SK-N-SH treated with all-trans-retinoic acid at 6 μM for 48 hours (cell line): Measurements from ENCODE around the gene SLC12A9.

Experiments used
- ARNTL ChIP-seq: fragments of 450-650 bp; formaldehyde crosslinking; IDR thresholded peaks from 2 replicates; pipeline ENCODE4 v1.5.0; 2020; ENCODE audit warnings: low read depth, mild to moderate bottlenecking, moderate library complexity, borderline replicate concordance
- BACH2 ChIP-seq: fragments of 250-450 bp; sonication (Bioruptor Pico); IDR thresholded peaks from 2 replicates; pipeline ENCODE4 v1.9.0; 2021; ENCODE audit warnings: mild to moderate bottlenecking, borderline replicate concordance
- ZFP3 ChIP-seq: fragments of 250-450 bp; sonication (Bioruptor Pico); IDR thresholded peaks from 2 replicates; pipeline ENCODE4 v1.5.0; 2020; ENCODE audit warnings: mild to moderate bottlenecking, moderate library complexity
- ZFP30 ChIP-seq: fragments of 450-650 bp; formaldehyde crosslinking; IDR thresholded peaks from 2 replicates; pipeline ENCODE4 v1.5.0; 2022; ENCODE audit warnings: mild to moderate bottlenecking, moderate library complexity
- ZNF70 ChIP-seq: fragments of 450-650 bp; formaldehyde crosslinking; IDR thresholded peaks from 2 replicates; pipeline ENCODE4 v1.5.0; 2020; ENCODE audit warnings: mild to moderate bottlenecking, moderate library complexity
- ZNF8 ChIP-seq: fragments of 450-650 bp; formaldehyde crosslinking; IDR thresholded peaks from 2 replicates; pipeline ENCODE4 v1.5.0; 2020; ENCODE audit warnings: mild to moderate bottlenecking, moderate library complexity
- TF ChIP-seq, protein P1 (sequence below): fragments of 250-450 bp; sonication (Bioruptor Pico); IDR thresholded peaks from 2 replicates; pipeline ENCODE4 v1.8.0; 2021; ENCODE audit warnings: low read depth, mild to moderate bottlenecking, moderate library complexity, borderline replicate concordance
- TF ChIP-seq, protein P2 (sequence below): fragments of 250-450 bp; sonication (Bioruptor Pico); IDR thresholded peaks from 2 replicates; pipeline ENCODE4 v1.5.1; 2020; ENCODE audit warnings: low read depth, mild to moderate bottlenecking, moderate library complexity

DNA sequence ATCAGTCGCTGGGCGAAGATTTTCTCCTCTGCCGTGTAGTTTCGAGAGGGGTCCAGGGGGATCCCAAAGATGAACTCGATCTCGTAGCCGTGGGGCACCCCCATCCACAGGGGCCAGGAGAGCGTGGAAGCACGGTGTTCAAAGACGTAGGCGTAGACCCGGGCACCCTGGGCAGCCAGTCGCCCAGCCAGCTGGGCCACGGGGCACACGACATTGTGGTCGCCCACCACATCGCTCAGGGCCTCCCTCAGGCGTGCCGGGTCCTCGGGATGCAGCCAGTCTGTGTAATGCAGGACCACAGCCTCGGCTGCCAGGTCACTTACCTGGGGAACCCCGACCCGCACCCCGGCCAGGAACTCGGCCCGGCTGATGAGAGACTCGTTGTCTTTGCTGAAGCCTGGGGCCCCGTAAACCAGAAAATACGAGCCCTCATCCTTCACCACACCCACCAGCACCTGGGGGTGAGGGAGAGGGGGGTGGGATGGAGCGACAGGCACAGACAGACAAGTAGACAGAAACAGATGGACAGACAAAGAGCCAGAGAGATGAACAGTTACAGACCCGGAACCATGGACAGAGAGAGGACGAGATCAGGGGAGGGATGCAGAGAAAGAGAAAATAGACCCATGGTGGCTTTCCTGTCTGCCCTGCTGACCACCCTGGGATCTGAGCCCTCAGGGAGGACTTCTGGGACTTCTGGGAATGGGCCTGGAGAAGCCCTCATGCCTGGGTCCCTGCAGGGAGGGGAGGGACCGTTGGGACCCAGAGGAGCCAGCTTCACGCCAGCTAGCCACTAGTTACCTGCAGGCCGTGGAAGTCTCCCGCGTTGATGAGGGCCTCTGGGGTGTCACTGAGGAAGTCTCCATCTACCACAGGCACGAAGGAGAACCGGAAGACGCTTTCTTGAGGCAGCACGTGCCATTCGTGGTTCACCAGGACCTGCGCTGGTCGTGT lies 40.1 kb downstream of the SLC12A9 start:
- TF ChIP-seq ZFP3 (no peak), ARNTL (no peak), ZFP30 (CRISPR knock-in tag) (no peak), BACH2 (no peak), ZNF70 (no peak), ZNF8 (no peak)
- TF ChIP-seq, protein P1, sequence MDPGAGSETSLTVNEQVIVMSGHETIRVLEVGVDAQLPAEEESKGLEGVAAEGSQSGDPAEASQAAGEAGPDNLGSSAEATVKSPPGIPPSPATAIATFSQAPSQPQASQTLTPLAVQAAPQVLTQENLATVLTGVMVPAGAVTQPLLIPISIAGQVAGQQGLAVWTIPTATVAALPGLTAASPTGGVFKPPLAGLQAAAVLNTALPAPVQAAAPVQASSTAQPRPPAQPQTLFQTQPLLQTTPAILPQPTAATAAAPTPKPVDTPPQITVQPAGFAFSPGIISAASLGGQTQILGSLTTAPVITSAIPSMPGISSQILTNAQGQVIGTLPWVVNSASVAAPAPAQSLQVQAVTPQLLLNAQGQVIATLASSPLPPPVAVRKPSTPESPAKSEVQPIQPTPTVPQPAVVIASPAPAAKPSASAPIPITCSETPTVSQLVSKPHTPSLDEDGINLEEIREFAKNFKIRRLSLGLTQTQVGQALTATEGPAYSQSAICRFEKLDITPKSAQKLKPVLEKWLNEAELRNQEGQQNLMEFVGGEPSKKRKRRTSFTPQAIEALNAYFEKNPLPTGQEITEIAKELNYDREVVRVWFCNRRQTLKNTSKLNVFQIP (CRISPR knock-in tag), result no peak
- TF ChIP-seq, protein P2, sequence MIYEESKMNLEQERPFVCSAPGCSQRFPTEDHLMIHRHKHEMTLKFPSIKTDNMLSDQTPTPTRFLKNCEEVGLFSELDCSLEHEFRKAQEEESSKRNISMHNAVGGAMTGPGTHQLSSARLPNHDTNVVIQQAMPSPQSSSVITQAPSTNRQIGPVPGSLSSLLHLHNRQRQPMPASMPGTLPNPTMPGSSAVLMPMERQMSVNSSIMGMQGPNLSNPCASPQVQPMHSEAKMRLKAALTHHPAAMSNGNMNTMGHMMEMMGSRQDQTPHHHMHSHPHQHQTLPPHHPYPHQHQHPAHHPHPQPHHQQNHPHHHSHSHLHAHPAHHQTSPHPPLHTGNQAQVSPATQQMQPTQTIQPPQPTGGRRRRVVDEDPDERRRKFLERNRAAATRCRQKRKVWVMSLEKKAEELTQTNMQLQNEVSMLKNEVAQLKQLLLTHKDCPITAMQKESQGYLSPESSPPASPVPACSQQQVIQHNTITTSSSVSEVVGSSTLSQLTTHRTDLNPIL, result no peak
